Panc1 (cell line): ENCODE data around the gene TNNC2. TPM values are rescaled to one million over a fixed set of nuclear protein-coding genes. Genes with fewer than 3 reads are reported as not detected.
A peak's percentile ranks its signal among the peaks of the same experiment; 100 is the strongest.

Source experiments
- ATAC-seq: fragments of 200-7000 bp; cut with Tn5 transposase; 2 replicates; pipeline ENCODE4 v1.9.1; 2020; ENCODE audit warnings: mild to moderate bottlenecking, moderate library complexity
- BruUV-seq: library from RNA; stranded (reverse); fragments of 400-500 nt; replicated peaks from 2 replicates; lab custom pipeline; 2021; lab: Mats Ljungman, UMichigan
- CTCF ChIA-PET: fragments of 300-600 bp; sonication (Branson Sonifier 250); formaldehyde crosslinking; loops from one replicate; lab custom pipeline; 2022; ENCODE audit warnings: antibody characterized with exemption; lab: Charles Lee
- POLR2A ChIA-PET: fragments of 300-600 bp; sonication (Branson Sonifier 250); formaldehyde crosslinking; loops from one replicate; lab custom pipeline; 2022; ENCODE audit warnings: antibody characterized with exemption; lab: Charles Lee
- DNase-seq: peaks from one replicate; pipeline ENCODE4 v3.0.0-alpha.2; 2010; ENCODE audit warnings: low read depth, low spot score
- H3K27ac ChIP-seq: 2 replicates; pipeline ENCODE4 v1.5.1; 2011; ENCODE audit warnings: mild to moderate bottlenecking, low read length, inconsistent platforms
- H3K27me3 ChIP-seq: fragments of 200-500 bp; sonication (Bioruptor generic); 2 replicates; pipeline ENCODE4 v1.6.0; 2014; ENCODE audit warnings: low read length, inconsistent platforms; ENCODE audit not compliant: control insufficient read depth, insufficient read depth
- H3K36me3 ChIP-seq: fragments of 200-500 bp; sonication (Bioruptor generic); 2 replicates; pipeline ENCODE4 v1.5.1; 2014; ENCODE audit warnings: inconsistent platforms, mild to moderate bottlenecking, low read length, moderate library complexity; ENCODE audit not compliant: control insufficient read depth, insufficient read depth
- H3K4me1 ChIP-seq: 2 replicates; pipeline ENCODE4 v1.5.1; 2011; ENCODE audit warnings: inconsistent platforms, mild to moderate bottlenecking, low read length, moderate library complexity; ENCODE audit not compliant: control insufficient read depth, insufficient read depth
- H3K4me3 ChIP-seq, 2 experiments: 2 replicates each; pipeline ENCODE4 v1.5.1; 2011 to 2012; ENCODE audit warnings: low read depth in 2 of 2, low read length in 2 of 2, mild to moderate bottlenecking in 2 of 2, inconsistent platforms in 1 of 2, moderate library complexity in 1 of 2
- H3K9me3 ChIP-seq: fragments of 200-500 bp; sonication (Bioruptor generic); 2 replicates; pipeline ENCODE4 v1.5.1; 2014; ENCODE audit warnings: low read depth, mild to moderate bottlenecking, inconsistent platforms, low read length, moderate library complexity; ENCODE audit not compliant: control insufficient read depth, insufficient read depth
- CTCF ChIP-seq: fragments of 450-650 bp; IDR thresholded peaks from 2 replicates; pipeline ENCODE4 v1.5.1; 2017; ENCODE audit warnings: mild to moderate bottlenecking
- POLR2AphosphoS5 ChIP-seq: IDR thresholded peaks from 2 replicates; pipeline ENCODE4 v1.6.1; 2012; ENCODE audit warnings: mild to moderate bottlenecking, low read depth, low read length, moderate library complexity
- REST ChIP-seq, 2 experiments: IDR thresholded peaks; 2 replicates each; pipeline ENCODE4 v1.6.1; 2011 to 2012; ENCODE audit warnings: low read depth in 2 of 2, control low read depth in 1 of 2, low read length in 1 of 2, mild to moderate bottlenecking in 1 of 2, moderate library complexity in 1 of 2; ENCODE audit not compliant: insufficient read depth in 1 of 2
- SIN3A ChIP-seq: IDR thresholded peaks from 2 replicates; pipeline ENCODE4 v1.6.1; 2012; ENCODE audit warnings: low read depth, mild to moderate bottlenecking, low read length, moderate library complexity, borderline replicate concordance; ENCODE audit not compliant: insufficient read depth
- TCF7L2 ChIP-seq: IDR thresholded peaks from 2 replicates; pipeline ENCODE4 v1.6.1; 2011; ENCODE audit warnings: mild to moderate bottlenecking, low read depth, low read length, inconsistent platforms
- in situ Hi-C: cut with HindIII; loops from 2 replicates; pipeline ENCODE4 v1.10.0; 2016; ENCODE audit warnings: low sequenced_read_pairs, low pct_unique_long_range_greater_than_20kb
- intact Hi-C: fragments of 100-400 bp; cut with micrococcal nuclease; formaldehyde crosslinking; loops from one replicate; pipeline ENCODE4 v1.10.0; 2022; ENCODE audit not compliant: unreplicated experiment
- total RNA-seq: library from RNA; stranded (reverse); gene quantifications from one replicate; pipeline ENCODE4 v1.2.1, GENCODE V29; 2021; ENCODE audit not compliant: unreplicated experiment

The TNNC2 gene
- total RNA-seq, 1 experiment from 2014 or later = 0.26 TPM

- peak overlapping the region; percentile 26; the same call in 1 of the 2 replicates for H3K27ac ChIP-seq
Observed at GRCh38 chr20:45817376-45818194, 9.5 kb downstream of the TNNC2 start.

More at GRCh38 chr20:45817376-45818194, 9.5 kb downstream of the TNNC2 start:
- POLR2A ChIA-PET = interaction anchor here (0.7 kb wide), 1 partner anchor 39 kb away, joined by 5 read pairs; no protein-coding TSS in a partner anchor
- no peak overlapping the region for H3K4me3 ChIP-seq
- no TSS peak for BruUV-seq
- no peak for TF ChIP-seq REST (IDR thresholded peaks at IDR 0.05; ENCODE audit: insufficient read depth in 1 of 2, low read depth in 2 of 2, low read length in 1 of 2)
- TF ChIP-seq POLR2AphosphoS5 = peak; percentile 47
- no peak for TF ChIP-seq TCF7L2
- TF ChIP-seq CTCF = no peak
- TF ChIP-seq SIN3A = no peak
- CTCF ChIA-PET = interaction anchor here (0.6 kb wide), 2 partner anchors 13 to 71 kb away, joined by 3 to 13 read pairs; no protein-coding TSS in a partner anchor
- in situ Hi-C loops (no loop called here), intact Hi-C loops (no loop called here)
- no peak for DNase-seq
- H3K9me3 ChIP-seq = no peaks in the 10 kb centered on the region
- no peaks in the 10 kb centered on the region for H3K27me3 ChIP-seq
- peaks cover 35% of the 10 kb centered on the region for H3K4me1 ChIP-seq
- peak; percentile 16; the same call in 1 of the 2 replicates for ATAC-seq
- H3K36me3 ChIP-seq = peaks cover 8% of the 10 kb centered on the region
